ENCODE data around the gene NDUFAF7.

- TF ChIP-seq CTCF (IDR thresholded peaks at IDR 0.05) = no peak
- no peak for TF ChIP-seq POLR2A (IDR thresholded peaks at IDR 0.05)
These were observed 8.3 kb upstream of the NDUFAF7 start for GRCh38 chr2:37223131-37223530.

Measured in Peyer's patch (tissue), 4 donors.